Keratinocyte (primary cell): ENCODE results near the gene LMCD1.

Experiments
- EZH2 ChIP-seq: IDR thresholded peaks from one replicate; pipeline ENCODE4 v1.6.1; 2012; ENCODE audit warnings: inconsistent platforms, mild to moderate bottlenecking, low read length, moderate library complexity
- TF ChIP-seq, protein P1 (sequence below), 3 experiments: IDR thresholded peaks in 1 of 3; conservative IDR thresholded peaks in 1 of 3; optimal IDR thresholded peaks in 1 of 3; 2 replicates in 2 of 3; 3 replicates in 1 of 3; pipeline versions ENCODE3 to v1.5.1; 2011; ENCODE audit warnings: low read length in 3 of 3, mild to moderate bottlenecking in 3 of 3, moderate library complexity in 2 of 3, control low read depth in 1 of 3, inconsistent platforms in 1 of 3; ENCODE audit not compliant: insufficient read depth in 2 of 3; ENCODE audit errors: extremely low read depth in 1 of 3

- TF ChIP-seq, protein P1, sequence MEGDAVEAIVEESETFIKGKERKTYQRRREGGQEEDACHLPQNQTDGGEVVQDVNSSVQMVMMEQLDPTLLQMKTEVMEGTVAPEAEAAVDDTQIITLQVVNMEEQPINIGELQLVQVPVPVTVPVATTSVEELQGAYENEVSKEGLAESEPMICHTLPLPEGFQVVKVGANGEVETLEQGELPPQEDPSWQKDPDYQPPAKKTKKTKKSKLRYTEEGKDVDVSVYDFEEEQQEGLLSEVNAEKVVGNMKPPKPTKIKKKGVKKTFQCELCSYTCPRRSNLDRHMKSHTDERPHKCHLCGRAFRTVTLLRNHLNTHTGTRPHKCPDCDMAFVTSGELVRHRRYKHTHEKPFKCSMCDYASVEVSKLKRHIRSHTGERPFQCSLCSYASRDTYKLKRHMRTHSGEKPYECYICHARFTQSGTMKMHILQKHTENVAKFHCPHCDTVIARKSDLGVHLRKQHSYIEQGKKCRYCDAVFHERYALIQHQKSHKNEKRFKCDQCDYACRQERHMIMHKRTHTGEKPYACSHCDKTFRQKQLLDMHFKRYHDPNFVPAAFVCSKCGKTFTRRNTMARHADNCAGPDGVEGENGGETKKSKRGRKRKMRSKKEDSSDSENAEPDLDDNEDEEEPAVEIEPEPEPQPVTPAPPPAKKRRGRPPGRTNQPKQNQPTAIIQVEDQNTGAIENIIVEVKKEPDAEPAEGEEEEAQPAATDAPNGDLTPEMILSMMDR (optimal IDR thresholded peaks at IDR 0.05 in 1 of 3, IDR thresholded peaks at IDR 0.05 in 1 of 3, conservative IDR thresholded peaks at IDR 0.05 in 1 of 3; ENCODE audit: extremely low read depth in 1 of 3, insufficient read depth in 2 of 3, low read length in 3 of 3): no peak
- TF ChIP-seq EZH2: no peak
These were observed 38.8 kb downstream of the LMCD1 start for GRCh38 chr3:8540456-8540855.
